Measurements from ENCODE around the gene CGAS.
"Not testable (repeated sequence)": the region's sequence is repeated elsewhere in the genome, so short reads cannot be mapped to it uniquely, and the experiment has no call there.

Gene CGAS

DNA sequence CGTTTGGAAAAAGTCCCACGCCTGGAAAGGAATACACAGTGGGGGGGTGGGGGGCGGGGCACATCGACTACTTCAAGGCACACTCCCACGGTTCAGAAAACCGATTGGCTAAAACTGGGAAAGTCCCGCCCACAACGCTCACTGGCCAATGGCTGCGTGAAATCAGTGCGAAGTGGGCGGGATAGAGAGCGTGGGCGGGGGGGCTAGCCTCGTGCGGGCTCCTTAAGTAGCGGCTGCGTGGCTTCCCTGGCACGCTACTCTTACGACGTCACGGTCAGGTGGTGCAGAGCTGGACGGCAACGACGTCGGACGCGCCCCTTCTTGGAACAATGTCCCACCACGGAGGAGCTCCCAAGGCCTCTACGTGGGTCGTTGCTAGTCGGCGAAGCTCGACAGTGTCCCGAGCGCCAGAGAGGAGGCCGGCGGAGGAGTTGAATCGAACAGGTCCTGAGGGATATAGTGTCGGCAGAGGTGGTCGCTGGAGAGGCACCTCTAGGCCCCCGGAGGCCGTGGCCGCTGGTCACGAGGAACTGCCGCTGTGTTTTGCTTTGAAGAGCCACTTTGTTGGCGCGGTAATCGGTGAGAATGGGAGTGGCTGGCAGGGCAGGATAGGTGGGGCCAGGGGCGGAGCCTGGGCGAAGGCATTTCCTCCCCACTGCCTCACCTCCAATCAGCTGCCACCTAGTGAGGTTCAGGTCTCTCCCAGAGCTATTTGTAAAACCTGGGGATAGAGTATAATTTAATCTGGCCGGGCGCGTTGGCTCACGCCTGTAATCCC is 57.3 kb downstream of the CGAS start, which contains the start of gene DDX43:
Gene DDX43 (plus strand): TSS at position 252 of the 778 bp plus-strand sequence. CDS start 78 bp downstream, at position 330.
- DNase-seq = peak; percentile 23 to 36

DNA sequence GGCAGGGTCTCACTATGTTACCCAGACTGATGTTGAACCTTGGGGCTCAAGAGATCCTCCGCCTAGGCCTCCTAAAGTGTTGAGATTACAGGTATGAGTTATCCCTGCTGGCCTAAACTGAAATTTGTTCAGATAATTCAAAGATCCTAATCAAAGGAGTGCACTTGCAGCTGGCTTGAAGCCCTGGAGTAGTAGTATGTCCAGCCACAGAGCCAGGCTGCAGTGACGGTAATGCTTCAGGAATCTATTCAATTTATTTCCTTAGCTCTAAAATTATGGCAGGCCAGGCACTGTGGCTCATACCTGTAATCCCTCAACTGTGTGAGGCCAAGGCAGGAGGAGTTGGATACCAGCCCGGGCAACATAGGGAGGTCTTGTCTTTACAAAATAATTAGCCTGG is 58.8 kb downstream of the CGAS start:
- DNase-seq = no peak

DNA sequence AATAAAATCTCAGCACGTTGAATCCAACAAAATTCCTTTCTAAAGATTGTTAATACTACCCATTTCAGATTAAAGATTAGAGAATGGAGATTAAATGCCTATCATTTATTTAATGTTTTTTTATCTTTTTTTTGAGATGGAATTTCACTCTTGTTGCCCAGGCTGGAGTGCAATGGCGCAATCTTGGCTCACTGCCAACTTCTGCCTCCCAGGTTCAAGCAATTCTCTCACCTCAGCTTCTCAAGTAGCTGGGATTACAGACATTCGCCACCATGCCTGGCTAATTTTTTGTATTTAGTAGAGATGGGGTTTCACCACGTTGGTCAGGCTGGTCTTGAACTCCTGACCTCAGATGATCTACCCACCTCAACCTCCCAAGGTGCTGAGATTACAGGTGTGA is 59.9 kb downstream of the CGAS start:
- DNase-seq = not testable (repeated sequence)

DNA sequence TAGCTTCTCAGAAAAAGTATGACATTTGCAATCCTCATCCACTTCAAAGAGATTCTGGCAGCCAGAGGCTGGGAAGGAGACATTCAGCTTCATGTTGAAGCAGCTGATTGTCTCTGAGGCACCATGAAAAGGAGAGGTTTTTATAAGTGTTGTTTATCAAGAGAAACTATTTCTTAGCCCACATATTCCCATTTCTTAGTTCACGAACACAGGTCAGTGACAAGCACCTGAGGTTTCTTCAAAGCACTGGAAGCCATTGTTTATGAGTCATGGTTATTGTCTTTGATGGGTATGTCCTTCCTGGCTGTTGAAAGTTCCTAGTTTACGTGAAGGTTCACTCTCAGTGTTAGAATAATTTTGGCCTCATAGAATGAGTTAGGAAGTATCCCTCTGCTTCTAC is 60.4 kb downstream of the CGAS start:
- DNase-seq = no peak

DNA sequence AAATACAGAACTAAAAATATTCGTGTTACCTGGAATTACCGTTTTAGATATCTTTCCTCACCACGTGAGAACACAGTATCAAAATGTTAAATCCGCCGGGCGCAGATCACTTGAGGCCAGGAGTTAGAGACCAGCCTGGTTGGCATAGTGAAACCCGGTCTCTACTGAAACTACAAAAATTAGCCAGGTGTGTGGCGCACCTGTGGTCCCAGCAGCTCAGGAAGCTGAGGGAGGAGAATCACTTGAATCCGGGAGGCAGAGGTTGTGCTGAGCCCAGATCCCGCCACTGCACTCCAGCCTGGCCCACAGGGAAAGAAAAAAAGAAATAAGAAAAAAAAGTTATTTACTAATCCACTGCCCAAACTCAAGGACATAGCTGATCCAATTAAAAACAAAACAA is 62.2 kb downstream of the CGAS start:
- no peak for DNase-seq

DNA sequence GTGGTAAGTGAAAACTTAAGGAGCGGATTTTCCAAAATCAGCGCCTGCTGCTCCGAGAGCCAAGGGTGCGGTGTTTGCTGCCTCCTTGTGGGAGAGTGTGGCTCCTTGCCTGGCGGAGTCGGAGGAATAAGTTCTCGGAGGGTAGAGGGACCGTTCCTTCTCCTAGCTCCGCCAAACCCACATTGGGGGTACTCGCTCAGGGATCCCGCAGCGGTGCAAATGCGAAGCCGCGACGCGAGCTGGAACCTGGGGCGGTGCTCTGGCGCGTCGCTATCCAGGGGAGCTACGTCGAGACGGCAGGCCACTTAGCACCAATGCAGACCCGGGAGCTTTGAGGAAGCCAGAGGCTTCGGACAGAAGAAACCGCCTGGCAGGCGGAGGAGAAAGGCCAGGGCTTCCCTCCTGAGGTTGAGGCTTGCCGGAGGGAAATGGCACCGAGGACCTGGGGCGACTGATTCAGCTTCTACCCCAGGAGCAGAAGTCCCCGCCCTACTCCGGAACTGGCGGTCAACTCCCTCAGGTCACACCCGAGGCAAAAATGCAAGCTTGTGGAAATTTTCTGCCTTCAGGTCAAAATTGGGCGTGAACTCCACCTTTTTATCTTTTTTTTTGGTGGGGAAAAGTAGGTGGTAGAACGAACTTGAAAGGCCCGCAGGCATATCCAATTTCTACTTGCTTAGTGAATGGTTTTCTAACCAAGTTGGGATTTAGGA is 63.1 kb downstream of the CGAS start:
- peak; percentile 45 to 62 for DNase-seq

DNA sequence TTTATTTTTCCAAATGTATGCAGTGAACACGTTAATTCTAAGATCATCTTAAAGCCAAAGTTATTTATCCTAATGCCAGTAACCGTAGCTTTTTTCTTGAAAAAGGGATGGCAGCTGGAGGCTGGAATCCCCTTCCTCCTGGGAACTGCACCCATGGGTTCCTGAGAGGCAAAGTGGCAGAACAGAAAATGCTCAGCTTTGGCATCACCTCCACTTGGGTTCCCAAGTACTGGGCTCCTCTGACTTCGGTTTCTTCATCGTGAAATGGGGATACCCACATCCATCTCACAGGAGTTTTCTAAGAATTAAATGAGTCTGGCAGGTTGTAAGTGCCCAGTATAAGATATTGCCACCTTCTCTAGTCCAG is 63.7 kb downstream of the CGAS start:
- DNase-seq = peak in 1 of 2 donors; percentile 1

DNA sequence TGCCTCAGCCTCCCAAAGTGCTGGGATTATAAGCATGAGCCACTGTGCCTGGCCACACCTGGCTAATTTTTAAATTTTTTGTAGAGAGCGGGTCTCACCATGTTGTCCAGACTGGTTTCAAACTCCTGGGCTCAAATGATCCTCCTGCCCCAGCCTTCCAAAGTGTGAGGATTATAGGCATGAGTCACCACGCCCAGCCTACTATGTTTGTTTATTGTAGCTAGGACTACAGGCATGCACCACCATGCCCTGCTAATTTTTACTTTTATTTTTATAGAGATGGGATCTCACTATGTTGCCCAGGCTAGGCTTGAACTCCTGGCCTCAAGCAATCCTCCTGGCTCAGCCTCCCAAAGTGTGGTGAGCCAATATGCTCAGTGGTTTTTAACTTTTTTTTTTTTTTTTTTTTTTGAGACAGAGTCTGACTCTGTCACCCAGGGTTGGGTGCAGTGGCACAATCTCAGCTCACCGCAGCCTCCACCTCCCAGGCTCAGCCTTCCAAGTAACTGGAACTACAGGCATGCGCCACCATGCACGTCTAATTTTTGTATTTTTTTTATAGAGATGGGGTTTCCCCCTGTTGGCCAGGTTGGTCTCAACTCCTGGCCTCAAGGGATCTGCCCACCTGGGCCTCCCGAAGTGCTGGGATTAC is 69.5 kb downstream of the CGAS start:
- DNase-seq = no peak

DNA sequence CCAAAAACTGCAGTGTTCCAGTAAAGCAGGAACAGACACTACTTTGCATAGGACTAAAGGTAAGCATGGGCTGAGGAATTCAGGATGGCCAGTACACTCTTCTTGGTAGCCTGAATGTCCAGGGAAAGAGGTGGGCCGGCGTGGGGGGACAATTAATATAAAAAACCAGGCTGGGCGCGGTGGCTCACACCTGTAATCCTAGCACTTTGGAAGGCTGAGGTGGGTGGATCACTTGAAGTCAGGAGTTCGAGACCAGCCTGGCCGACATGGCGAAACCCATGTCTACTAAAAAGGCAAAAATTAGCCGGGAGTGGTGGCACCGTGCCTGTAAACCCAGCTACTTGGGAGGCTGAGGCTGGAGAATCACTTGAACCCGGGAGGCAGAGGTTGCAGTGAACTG is 70.6 kb downstream of the CGAS start:
- not testable (repeated sequence) for DNase-seq

DNA sequence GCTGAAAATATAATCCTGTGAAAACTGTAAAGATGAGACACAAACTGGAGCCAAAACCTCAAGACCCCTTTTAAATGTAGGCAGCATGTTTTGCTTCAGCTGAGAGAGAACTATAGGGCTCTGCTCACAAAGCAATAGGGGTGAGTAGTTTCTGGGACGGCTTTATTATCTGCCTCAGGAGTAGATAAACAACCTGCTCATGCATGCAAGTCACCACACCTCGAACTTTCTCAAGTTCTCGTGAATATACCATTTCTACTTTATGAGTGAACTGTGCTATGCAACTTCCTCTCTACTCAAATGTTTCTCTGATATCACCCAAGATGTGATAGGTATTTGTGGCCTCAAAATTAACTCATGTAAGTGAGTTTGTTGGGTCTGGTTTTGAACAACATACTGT is 74.9 kb downstream of the CGAS start:
- no peak for DNase-seq

DNA sequence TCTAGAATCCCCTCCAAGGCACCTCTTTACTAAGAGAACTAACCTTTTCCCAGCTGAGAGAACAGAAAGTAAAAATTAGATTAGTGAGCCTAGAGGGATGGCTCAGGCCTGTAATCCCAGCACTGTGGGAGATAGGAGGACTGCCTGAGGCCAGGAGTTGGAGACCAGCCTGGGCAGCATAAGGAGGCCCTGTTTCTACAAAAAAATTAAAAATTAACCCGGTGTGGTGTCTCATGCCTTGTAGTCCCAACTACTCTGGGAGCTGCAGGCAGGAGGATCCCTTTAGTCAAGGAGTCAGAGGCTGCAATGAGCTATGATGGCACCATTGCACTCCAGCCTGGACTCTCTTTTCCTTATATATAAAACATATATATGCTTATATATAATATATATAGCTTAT is 76.9 kb downstream of the CGAS start:
- no peak for DNase-seq

All from inflammatory macrophage treated with lipopolysaccharide for 1 hour (primary cell).